K562 (cell line): Measurements from ENCODE around the gene TBXAS1. TPM values are rescaled to one million over a fixed set of nuclear protein-coding genes. Genes with fewer than 3 reads are reported as not detected.

Source experiments
- BDP1 ChIP-seq: IDR thresholded peaks from 3 replicates; pipeline ENCODE4 v1.6.1; 2011; ENCODE audit not compliant: insufficient read length, insufficient read depth
- MCM5 ChIP-seq: fragments of 450-650 bp; IDR thresholded peaks from 2 replicates; pipeline ENCODE4 v1.6.1; 2016; ENCODE audit warnings: low read depth
- MYBL2 ChIP-seq, 2 experiments: fragments of 450-650 bp in 1 of 2; sonication (generic) in 1 of 2; formaldehyde crosslinking in 1 of 2; IDR thresholded peaks; 2 replicates each; pipeline versions ENCODE4 v1.6.1 to v1.8.1; 2017 to 2022; ENCODE audit warnings: borderline replicate concordance in 1 of 2, inconsistent platforms in 1 of 2, low read depth in 1 of 2, mild to moderate bottlenecking in 1 of 2, missing genetic modification reagents in 1 of 2, moderate library complexity in 1 of 2
- POLR2G ChIP-seq: fragments of 200-400 bp; formaldehyde crosslinking; IDR thresholded peaks from 2 replicates; pipeline ENCODE4 v1.6.1; 2017; ENCODE audit warnings: low read depth, mild to moderate bottlenecking, antibody characterized with exemption, low read length, moderate library complexity
- PTTG1 ChIP-seq: fragments of 450-650 bp; IDR thresholded peaks from 2 replicates; pipeline ENCODE4 v1.6.1; 2016; ENCODE audit warnings: low read depth, mild to moderate bottlenecking, missing genetic modification characterization, missing compliant biosample characterization
- THRAP3 ChIP-seq: fragments of 450-650 bp; IDR thresholded peaks from 2 replicates; pipeline ENCODE4 v1.6.1; 2016; ENCODE audit warnings: mild to moderate bottlenecking, inconsistent platforms, borderline replicate concordance
- ZC3H4 ChIP-seq: sonication (generic); formaldehyde crosslinking; IDR thresholded peaks from 2 replicates; pipeline ENCODE4 v1.9.0; 2021; ENCODE audit warnings: missing genetic modification reagents, borderline replicate concordance
- polyA plus RNA-seq, 8 experiments: library from polyadenylated mRNA; depleted of rRNA in 4 of 8; stranded (reverse) in 5 of 8; unstranded in 3 of 8; fragments of >200 nt; fragmentation: Nextera tagmentation in 2 of 8; fragmentation: Illumina TruSeq in 1 of 8; extraction: Ambion mirVana in 2 of 8; extraction: Trizol in 1 of 8; gene quantifications; 2 replicates each; pipeline versions ENCODE4 v1.2.1 to v1.2.3, GENCODE V29; 2011 to 2014; ENCODE audit warnings: inconsistent platforms in 1 of 8, missing spikeins in 1 of 8
- total RNA-seq, 7 experiments: library from RNA; depleted of rRNA in 6 of 7; stranded (reverse); fragments of >200 nt in 6 of 7; fragmentation: Illumina TruSeq in 2 of 7; extraction: Trizol in 2 of 7; gene quantifications; 2 replicates each; pipeline versions ENCODE4 v1.2.1 to v1.2.3, GENCODE V29; 2011 to 2021; ENCODE audit warnings: low replicate concordance in 1 of 7
- TF ChIP-seq, protein P1 (sequence below), 2 experiments: fragments of 450-650 bp in 1 of 2; sonication (generic) in 1 of 2; formaldehyde crosslinking in 1 of 2; IDR thresholded peaks in 1 of 2; conservative IDR thresholded peaks in 1 of 2; 2 replicates each; pipeline versions ENCODE4 v1.6.1 to v1.8.1; 2016 to 2023; ENCODE audit warnings: mild to moderate bottlenecking in 2 of 2, moderate library complexity in 2 of 2, inconsistent platforms in 1 of 2, missing genetic modification reagents in 1 of 2
- TF ChIP-seq, protein P2 (sequence below): fragments of 250-450 bp; sonication (Bioruptor Pico); IDR thresholded peaks from 2 replicates; pipeline ENCODE4 v1.5.0; 2020; ENCODE audit warnings: mild to moderate bottlenecking
- TF ChIP-seq, protein P3 (sequence below): IDR thresholded peaks from 2 replicates; pipeline ENCODE4 v1.6.1; 2012; ENCODE audit warnings: low read depth, low read length, improper control_type of control experiment, borderline replicate concordance
- TF ChIP-seq, protein P4 (sequence below): fragments of 250-450 bp; sonication (Bioruptor Pico); IDR thresholded peaks from 2 replicates; pipeline ENCODE4 v1.9.0; 2021; ENCODE audit warnings: mild to moderate bottlenecking, inconsistent platforms

The TBXAS1 gene
- total and polyA plus RNA-seq, 9 of the 15 experiments (the other 6 are each of a cell fraction or from before 2014, with no cell fraction given), result 1.1 to 8.3 (median 1.9) TPM

DNA sequence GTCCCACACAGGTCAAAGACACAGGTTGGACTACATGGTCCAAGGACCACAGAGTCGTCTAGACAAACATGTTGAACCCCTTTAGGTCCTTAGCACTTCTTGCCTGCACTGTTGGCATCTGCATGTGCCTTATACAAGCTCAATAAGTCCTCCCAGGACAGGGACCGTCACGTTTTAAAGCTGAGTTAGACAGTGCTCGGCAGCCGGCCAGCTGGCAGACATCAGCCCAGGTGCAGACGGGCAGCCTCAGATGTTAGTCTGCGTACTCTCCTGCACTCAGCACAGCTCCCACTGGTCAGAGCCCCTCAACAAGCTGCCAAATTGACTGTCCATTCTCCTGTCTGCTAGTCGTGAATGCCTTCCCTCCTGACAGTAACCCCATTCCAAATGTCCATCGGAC is 198.8 kb downstream of the TBXAS1 start (continued):
- TF ChIP-seq, protein P1, sequence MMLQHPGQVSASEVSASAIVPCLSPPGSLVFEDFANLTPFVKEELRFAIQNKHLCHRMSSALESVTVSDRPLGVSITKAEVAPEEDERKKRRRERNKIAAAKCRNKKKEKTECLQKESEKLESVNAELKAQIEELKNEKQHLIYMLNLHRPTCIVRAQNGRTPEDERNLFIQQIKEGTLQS (IDR thresholded peaks at IDR 0.05), result no peak
- TF ChIP-seq, protein P1 (CRISPR knock-in tag; conservative IDR thresholded peaks at IDR 0.05), result no peak
- TF ChIP-seq, protein P2, sequence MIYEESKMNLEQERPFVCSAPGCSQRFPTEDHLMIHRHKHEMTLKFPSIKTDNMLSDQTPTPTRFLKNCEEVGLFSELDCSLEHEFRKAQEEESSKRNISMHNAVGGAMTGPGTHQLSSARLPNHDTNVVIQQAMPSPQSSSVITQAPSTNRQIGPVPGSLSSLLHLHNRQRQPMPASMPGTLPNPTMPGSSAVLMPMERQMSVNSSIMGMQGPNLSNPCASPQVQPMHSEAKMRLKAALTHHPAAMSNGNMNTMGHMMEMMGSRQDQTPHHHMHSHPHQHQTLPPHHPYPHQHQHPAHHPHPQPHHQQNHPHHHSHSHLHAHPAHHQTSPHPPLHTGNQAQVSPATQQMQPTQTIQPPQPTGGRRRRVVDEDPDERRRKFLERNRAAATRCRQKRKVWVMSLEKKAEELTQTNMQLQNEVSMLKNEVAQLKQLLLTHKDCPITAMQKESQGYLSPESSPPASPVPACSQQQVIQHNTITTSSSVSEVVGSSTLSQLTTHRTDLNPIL, result no peak
- no peak for TF ChIP-seq THRAP3
- TF ChIP-seq, protein P3, sequence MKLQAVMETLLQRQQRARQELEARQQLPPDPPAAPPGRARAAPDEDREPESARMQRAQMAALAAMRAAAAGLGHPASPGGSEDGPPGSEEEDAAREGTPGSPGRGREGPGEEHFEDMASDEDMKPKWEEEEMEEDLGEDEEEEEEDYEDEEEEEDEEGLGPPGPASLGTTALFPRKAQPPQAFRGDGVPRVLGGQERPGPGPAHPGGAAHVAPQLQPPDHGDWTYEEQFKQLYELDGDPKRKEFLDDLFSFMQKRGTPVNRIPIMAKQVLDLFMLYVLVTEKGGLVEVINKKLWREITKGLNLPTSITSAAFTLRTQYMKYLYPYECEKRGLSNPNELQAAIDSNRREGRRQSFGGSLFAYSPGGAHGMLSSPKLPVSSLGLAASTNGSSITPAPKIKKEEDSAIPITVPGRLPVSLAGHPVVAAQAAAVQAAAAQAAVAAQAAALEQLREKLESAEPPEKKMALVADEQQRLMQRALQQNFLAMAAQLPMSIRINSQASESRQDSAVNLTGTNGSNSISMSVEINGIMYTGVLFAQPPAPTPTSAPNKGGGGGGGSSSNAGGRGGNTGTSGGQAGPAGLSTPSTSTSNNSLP, result no peak
- TF ChIP-seq BDP1, result no peak
- TF ChIP-seq POLR2G, result no peak
- no peak for TF ChIP-seq PTTG1 (tag)
- no peak for TF ChIP-seq MYBL2 (IDR thresholded peaks at IDR 0.05; ENCODE audit: low read depth)
- TF ChIP-seq MYBL2 (CRISPR knock-in tag; IDR thresholded peaks at IDR 0.05; ENCODE audit: borderline replicate concordance), result no peak
- no peak for TF ChIP-seq ZC3H4 (CRISPR knock-in tag)
- TF ChIP-seq, protein P4, sequence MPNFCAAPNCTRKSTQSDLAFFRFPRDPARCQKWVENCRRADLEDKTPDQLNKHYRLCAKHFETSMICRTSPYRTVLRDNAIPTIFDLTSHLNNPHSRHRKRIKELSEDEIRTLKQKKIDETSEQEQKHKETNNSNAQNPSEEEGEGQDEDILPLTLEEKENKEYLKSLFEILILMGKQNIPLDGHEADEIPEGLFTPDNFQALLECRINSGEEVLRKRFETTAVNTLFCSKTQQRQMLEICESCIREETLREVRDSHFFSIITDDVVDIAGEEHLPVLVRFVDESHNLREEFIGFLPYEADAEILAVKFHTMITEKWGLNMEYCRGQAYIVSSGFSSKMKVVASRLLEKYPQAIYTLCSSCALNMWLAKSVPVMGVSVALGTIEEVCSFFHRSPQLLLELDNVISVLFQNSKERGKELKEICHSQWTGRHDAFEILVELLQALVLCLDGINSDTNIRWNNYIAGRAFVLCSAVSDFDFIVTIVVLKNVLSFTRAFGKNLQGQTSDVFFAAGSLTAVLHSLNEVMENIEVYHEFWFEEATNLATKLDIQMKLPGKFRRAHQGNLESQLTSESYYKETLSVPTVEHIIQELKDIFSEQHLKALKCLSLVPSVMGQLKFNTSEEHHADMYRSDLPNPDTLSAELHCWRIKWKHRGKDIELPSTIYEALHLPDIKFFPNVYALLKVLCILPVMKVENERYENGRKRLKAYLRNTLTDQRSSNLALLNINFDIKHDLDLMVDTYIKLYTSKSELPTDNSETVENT (CRISPR knock-in tag), result no peak
- no peak for TF ChIP-seq MCM5
